ENCODE results near the gene GEMIN5. TPM values are rescaled to one million over a fixed set of nuclear protein-coding genes. Genes with fewer than 3 reads are reported as not detected.

GEMIN5 gene
- total RNA-seq, 1 experiment from 2014 or later: 37.2 TPM

DNA sequence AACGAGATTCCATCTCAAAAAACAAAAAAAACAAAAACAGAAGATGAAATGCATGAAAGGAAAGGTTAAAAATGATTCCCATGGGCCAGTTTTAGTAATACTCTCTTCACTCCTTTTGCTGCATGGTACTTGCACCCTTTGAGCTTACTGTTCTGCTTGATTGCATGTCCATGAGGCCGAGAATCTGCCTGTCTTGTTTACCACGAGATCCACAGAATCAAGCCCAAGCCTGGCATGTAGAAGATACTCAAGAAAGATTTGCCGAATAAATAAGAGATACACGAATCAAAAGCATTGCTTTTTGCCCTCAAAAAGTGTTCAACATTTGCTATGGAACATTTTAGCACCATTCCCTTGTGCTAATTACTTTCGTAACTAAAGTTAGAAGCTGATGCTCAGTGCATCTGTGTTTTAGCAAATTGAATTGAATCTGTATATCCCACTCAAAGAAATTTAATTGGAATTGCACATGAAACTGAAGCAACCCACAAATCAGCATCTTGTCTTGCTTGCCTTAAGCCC lies 88.7 kb downstream of the GEMIN5 start:
- no peak for DNase-seq (ENCODE audit: low spot score)

DNA sequence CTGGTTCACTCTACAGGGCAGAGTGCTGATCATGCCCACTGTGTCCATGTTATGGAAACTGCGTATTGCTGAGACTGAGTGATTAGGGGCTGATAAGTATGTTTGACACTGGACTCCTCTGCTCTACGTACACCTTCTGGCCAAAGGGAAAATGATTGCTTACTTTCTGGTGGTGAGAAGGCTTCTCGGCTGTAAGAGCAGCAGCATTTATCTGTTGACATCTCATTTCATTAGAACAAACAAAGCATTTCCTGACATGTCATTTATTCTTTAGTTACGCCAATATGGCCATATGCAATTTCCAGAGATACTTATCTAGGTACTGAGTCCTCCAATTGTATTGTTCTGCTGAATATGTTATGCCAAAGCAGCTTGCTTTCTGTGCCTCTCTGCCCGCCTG lies 93.2 kb downstream of the GEMIN5 start:
- no peak for DNase-seq (ENCODE audit: low spot score)

DNA sequence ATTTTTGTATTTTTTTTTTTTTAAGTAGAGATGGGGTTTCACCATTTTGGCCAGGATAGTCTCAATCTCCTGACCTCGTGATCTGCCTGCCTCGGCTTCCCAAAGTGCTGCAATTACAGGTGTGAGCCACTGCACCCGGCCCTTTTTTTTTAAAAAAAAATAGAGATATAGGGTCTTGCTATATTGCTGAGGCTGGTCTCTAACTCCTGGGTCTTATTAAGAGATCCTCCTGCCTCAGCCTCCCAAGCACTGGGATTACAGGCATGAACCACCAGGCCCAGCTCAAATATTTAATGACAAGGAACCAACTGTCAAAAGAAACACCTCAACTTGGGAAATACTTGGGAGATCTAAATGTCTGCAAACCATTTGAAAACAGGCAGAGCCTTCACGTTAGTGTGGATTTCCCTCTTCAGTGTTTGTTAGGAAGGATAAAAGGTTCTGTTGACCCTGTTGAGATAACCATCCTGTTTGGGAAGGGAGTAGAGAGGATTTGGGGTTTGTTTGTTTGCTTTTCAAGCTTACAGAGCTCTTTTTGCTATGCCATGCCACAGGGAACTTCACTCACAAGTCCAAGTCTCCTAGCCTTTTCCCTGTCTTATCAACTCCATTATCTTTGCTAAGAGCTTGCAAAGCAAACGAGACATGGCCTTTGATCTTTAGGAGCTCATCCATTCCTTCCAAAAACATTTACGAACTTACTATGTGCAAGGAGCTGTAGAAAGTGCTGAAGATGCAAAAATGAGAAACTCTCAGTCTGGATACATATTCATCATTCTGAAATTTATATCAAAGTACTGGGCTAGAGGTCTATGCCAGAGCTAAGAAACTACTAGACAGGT lies 95.1 kb downstream of the GEMIN5 start:
- DNase-seq (ENCODE audit: low spot score): no peak

DNA sequence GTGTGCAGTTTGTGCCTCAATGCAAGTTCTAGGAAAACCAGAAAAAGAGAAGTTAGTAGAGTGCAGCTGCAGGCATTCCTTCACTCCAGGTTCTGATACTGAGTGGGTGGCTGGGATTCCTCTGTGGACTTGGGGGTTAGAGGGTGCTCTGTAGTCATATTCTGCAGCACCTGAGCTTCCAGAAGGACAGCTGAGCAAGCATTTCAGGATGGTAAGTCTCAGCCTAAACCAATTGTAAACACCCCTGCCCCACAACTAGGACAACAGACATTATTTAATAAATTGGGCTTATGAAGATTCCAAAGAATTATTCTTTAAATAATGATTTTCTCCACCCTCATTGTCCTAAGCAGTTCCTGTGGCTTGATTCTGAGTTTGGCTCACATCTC lies 96.7 kb downstream of the GEMIN5 start:
- no peak for DNase-seq (ENCODE audit: low spot score)

DNA sequence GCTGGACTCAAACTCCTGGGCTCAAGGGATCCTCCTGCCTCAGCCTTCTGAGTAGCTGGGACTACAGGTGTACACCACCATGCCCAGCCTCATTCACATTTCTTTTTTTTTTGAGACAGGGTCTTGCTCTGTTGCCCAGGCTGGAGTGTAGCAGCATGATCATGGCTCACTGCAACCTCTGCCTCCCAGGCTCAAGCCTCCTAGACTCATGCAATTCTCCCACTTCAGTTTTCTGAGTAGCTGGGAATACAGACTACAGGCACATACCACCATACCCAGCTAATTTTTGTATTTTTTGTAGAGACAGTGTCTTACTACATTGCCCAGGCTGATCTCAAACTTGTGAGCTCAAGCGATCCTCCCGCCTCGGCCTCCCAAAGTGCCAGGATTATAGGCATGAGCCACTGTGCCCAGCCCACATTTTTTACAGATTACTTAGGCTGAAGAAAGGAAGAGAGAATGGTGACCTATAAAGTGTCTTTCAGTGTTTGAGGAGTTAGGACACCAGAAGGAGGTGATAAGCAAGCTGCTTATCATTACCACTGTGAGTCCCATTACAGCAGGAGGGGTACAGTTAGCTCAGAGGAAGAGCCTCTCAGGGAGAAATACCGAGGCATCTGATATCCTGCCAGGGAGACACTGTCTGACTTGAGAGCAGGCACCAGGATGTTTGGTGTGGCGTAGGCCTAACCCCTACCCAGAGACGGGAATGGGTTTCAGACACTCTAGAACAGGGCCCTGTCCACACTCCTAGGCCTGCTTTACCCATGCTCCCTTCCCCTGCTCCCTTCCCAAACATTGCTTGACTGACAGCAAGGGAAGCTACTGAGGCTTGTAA lies 97.4 kb downstream of the GEMIN5 start:
- DNase-seq (ENCODE audit: low spot score): no peak

Other genes starting within 250 kb of the GEMIN5 start
- gene LARP1, start 182.8 kb downstream of the GEMIN5 start, total RNA-seq (2014; rRNA removed; shearing (Covaris generic)): 76.1 and 78.4 TPM in 2 replicates
- gene FAXDC2, start 87.6 kb downstream of the GEMIN5 start, total RNA-seq (2014; rRNA removed; shearing (Covaris generic)): 1.8 and 3.5 TPM in 2 replicates
- gene CNOT8, start 79.6 kb downstream of the GEMIN5 start, total RNA-seq (2014; rRNA removed; shearing (Covaris generic)): 82.7 and 85.0 TPM in 2 replicates
- gene MRPL22, start 2.9 kb upstream of the GEMIN5 start, total RNA-seq (2014; rRNA removed; shearing (Covaris generic)): 37.9 and 58.5 TPM in 2 replicates
- gene KIF4B, start 75.5 kb upstream of the GEMIN5 start, total RNA-seq (2014; rRNA removed; shearing (Covaris generic)): 0.02 TPM in 1 of 2 replicates, not detected in the other

All from A172 (cell line).